ENCODE measurements around the gene C1QTNF8. TPM values are rescaled to one million over a fixed set of nuclear protein-coding genes. Genes with fewer than 3 reads are reported as not detected.

The C1QTNF8 gene
- total and polyA plus RNA-seq, 4 donors = not detected

- Histone ChIP-seq H3K27me3 (ENCODE audit: control insufficient read depth in 4 of 4, insufficient read depth in 4 of 4, low read length in 3 of 4) (peaks cover 0 to 38% (median 0%) of the 10 kb centered on the region in 4 donors), H3K4me1 (ENCODE audit: control insufficient read depth in 4 of 4, insufficient read depth in 4 of 4, low read length in 3 of 4) (peaks cover 12 to 33% (median 18%) of the 10 kb centered on the region in 4 donors), H3K36me3 (ENCODE audit: control insufficient read depth in 4 of 4, insufficient read depth in 3 of 4, low read depth in 1 of 4, low read length in 3 of 4) (no peaks in the 10 kb centered on the region), H3K4me3 (ENCODE audit: low read depth in 1 of 3, low read length in 3 of 3) (no peak overlapping the region), H3K27ac (ENCODE audit: low read depth in 1 of 2, low read length in 2 of 2) (no peak overlapping the region), H3K9me3 (ENCODE audit: control insufficient read depth in 4 of 4, low read length in 3 of 4) (no peaks in the 10 kb centered on the region), H3K9ac (ENCODE audit: low read depth in 1 of 2, low read length in 2 of 2) (no peak overlapping the region)
- WGBS = 90% methylated on average over 13 of the region's 13 CpGs
- TF ChIP-seq SP1 (IDR thresholded peaks at IDR 0.05) = no peak
- no peak for TF ChIP-seq FOXA1 (IDR thresholded peaks at IDR 0.05)
- TF ChIP-seq TAF1 (conservative IDR thresholded peaks at IDR 0.05) = no peak
- no peak for TF ChIP-seq NR2F2 (IDR thresholded peaks at IDR 0.05)
- TF ChIP-seq ATF3 (IDR thresholded peaks at IDR 0.05) = no peak
- DNase-seq (ENCODE audit: low spot score) = no peak
Measured at GRCh38 chr16:1075546-1075945, 20.5 kb downstream of the C1QTNF8 start.

GRCh38 chr16:1074379-1074649, 21.7 kb downstream of the C1QTNF8 start:
- Histone ChIP-seq H3K27me3 (ENCODE audit: control insufficient read depth in 4 of 4, insufficient read depth in 4 of 4, low read length in 3 of 4) (peaks cover 0 to 44% (median 0%) of the 10 kb centered on the region in 4 donors), H3K27ac (ENCODE audit: low read depth in 1 of 2, low read length in 2 of 2) (no peak overlapping the region), H3K4me3 (ENCODE audit: low read depth in 1 of 3, low read length in 3 of 3) (no peak overlapping the region), H3K9me3 (ENCODE audit: control insufficient read depth in 4 of 4, low read length in 3 of 4) (no peaks in the 10 kb centered on the region), H3K36me3 (ENCODE audit: control insufficient read depth in 4 of 4, insufficient read depth in 3 of 4, low read depth in 1 of 4, low read length in 3 of 4) (no peaks in the 10 kb centered on the region), H3K9ac (ENCODE audit: low read depth in 1 of 2, low read length in 2 of 2) (no peak overlapping the region), H3K4me1 (ENCODE audit: control insufficient read depth in 4 of 4, insufficient read depth in 4 of 4, low read length in 3 of 4) (peaks cover 12 to 27% (median 16%) of the 10 kb centered on the region in 4 donors)
- TF ChIP-seq RAD21 (IDR thresholded peaks at IDR 0.05) (no peak), MAX (IDR thresholded peaks at IDR 0.05) (no peak), SP1 (IDR thresholded peaks at IDR 0.05) (no peak), RXRA (IDR thresholded peaks at IDR 0.05) (no peak), TAF1 (conservative IDR thresholded peaks at IDR 0.05) (no peak), ATF3 (IDR thresholded peaks at IDR 0.05) (no peak), EGR1 (IDR thresholded peaks at IDR 0.05; ENCODE audit: low read depth in 2 of 2) (no peak), HNF4G (IDR thresholded peaks at IDR 0.05) (no peak)
- DNase-seq (ENCODE audit: low spot score) = no peak
- WGBS = 79% methylated on average over 11 of the region's 11 CpGs

DNA sequence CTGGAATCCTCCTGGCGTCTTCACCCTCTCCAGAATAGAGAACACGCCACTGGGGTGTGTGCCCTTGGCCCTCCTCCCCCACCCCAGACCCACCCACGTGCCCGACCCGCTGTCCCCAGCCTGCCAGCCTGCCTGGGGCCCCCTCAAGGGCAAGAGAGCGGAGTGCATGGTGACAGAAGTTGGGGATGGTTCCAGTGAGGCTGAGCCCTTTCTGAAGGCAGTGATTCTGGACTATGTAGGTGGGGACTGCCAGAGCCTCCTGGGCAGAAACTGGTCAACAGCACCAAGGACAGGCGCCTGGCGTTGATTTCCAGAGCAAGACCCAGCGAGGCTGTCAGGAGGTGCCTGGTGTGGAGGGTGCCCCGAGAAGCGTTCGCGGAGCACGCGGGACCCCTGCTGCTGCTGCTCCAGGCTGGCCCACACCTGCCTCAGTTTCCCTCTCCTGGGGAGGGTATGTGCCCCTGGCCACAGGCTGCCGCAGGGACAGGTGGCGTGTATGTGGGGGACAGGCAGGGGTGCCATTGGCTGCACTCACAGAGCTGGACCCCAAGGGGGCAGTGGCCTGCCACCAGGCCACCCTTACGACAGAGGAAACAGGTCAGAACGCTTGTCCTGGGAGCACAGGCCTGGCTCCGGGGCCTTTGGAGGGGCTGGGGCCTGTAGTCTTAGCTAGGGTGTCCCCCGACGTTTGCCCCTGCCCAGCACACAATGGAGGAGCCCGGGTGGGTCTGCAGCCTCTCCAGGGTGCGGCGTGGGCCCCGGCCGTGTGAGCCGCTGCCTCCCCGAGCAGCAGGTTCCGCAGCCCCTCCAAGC, 22.3 kb downstream of the C1QTNF8 start:
- no peaks in the 10 kb centered on the region for H3K36me3 ChIP-seq (ENCODE audit: control insufficient read depth in 4 of 4, insufficient read depth in 3 of 4, low read depth in 1 of 4, low read length in 3 of 4)
- DNase-seq (ENCODE audit: low spot score) = no peak
- H3K27ac ChIP-seq (ENCODE audit: low read depth in 1 of 2, low read length in 2 of 2) = no peak overlapping the region
- no peak overlapping the region for H3K9ac ChIP-seq (ENCODE audit: low read depth in 1 of 2, low read length in 2 of 2)
- H3K27me3 ChIP-seq (ENCODE audit: control insufficient read depth in 4 of 4, insufficient read depth in 4 of 4, low read length in 3 of 4) = peaks cover 0 to 47% (median 0%) of the 10 kb centered on the region in 4 donors
- H3K4me3 ChIP-seq (ENCODE audit: low read depth in 1 of 3, low read length in 3 of 3) = no peak overlapping the region
- no peaks in the 10 kb centered on the region for H3K9me3 ChIP-seq (ENCODE audit: control insufficient read depth in 4 of 4, low read length in 3 of 4)
- 68% methylated on average over 30 of the region's 30 CpGs for WGBS
- peaks cover 8 to 23% (median 13%) of the 10 kb centered on the region in 4 donors for H3K4me1 ChIP-seq (ENCODE audit: control insufficient read depth in 4 of 4, insufficient read depth in 4 of 4, low read length in 3 of 4)
- TF ChIP-seq RXRA (IDR thresholded peaks at IDR 0.05) (no peak), JUND (IDR thresholded peaks at IDR 0.05) (no peak), SP1 (IDR thresholded peaks at IDR 0.05) (no peak), ZBTB33 (IDR thresholded peaks at IDR 0.05) (no peak), FOXA1 (IDR thresholded peaks at IDR 0.05) (no peak), GABPA (IDR thresholded peaks at IDR 0.05 in 1 of 2, conservative IDR thresholded peaks at IDR 0.05 in 1 of 2) (no peak), YY1 (IDR thresholded peaks at IDR 0.05) (no peak), HNF4A (conservative IDR thresholded peaks at IDR 0.05) (no peak), HNF4G (IDR thresholded peaks at IDR 0.05) (no peak), FOXA2 (IDR thresholded peaks at IDR 0.05) (no peak), EGR1 (IDR thresholded peaks at IDR 0.05; ENCODE audit: low read depth in 2 of 2) (no peak)
- TF ChIP-seq, protein P1, sequence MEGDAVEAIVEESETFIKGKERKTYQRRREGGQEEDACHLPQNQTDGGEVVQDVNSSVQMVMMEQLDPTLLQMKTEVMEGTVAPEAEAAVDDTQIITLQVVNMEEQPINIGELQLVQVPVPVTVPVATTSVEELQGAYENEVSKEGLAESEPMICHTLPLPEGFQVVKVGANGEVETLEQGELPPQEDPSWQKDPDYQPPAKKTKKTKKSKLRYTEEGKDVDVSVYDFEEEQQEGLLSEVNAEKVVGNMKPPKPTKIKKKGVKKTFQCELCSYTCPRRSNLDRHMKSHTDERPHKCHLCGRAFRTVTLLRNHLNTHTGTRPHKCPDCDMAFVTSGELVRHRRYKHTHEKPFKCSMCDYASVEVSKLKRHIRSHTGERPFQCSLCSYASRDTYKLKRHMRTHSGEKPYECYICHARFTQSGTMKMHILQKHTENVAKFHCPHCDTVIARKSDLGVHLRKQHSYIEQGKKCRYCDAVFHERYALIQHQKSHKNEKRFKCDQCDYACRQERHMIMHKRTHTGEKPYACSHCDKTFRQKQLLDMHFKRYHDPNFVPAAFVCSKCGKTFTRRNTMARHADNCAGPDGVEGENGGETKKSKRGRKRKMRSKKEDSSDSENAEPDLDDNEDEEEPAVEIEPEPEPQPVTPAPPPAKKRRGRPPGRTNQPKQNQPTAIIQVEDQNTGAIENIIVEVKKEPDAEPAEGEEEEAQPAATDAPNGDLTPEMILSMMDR (IDR thresholded peaks at IDR 0.05; ENCODE audit: low read depth, low read length, missing input control) = no peak
- TF ChIP-seq, protein P2, sequence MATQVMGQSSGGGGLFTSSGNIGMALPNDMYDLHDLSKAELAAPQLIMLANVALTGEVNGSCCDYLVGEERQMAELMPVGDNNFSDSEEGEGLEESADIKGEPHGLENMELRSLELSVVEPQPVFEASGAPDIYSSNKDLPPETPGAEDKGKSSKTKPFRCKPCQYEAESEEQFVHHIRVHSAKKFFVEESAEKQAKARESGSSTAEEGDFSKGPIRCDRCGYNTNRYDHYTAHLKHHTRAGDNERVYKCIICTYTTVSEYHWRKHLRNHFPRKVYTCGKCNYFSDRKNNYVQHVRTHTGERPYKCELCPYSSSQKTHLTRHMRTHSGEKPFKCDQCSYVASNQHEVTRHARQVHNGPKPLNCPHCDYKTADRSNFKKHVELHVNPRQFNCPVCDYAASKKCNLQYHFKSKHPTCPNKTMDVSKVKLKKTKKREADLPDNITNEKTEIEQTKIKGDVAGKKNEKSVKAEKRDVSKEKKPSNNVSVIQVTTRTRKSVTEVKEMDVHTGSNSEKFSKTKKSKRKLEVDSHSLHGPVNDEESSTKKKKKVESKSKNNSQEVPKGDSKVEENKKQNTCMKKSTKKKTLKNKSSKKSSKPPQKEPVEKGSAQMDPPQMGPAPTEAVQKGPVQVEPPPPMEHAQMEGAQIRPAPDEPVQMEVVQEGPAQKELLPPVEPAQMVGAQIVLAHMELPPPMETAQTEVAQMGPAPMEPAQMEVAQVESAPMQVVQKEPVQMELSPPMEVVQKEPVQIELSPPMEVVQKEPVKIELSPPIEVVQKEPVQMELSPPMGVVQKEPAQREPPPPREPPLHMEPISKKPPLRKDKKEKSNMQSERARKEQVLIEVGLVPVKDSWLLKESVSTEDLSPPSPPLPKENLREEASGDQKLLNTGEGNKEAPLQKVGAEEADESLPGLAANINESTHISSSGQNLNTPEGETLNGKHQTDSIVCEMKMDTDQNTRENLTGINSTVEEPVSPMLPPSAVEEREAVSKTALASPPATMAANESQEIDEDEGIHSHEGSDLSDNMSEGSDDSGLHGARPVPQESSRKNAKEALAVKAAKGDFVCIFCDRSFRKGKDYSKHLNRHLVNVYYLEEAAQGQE (IDR thresholded peaks at IDR 0.05) = no peak

All from liver (tissue), 9 donors.